Measurements from ENCODE around the gene SIGLECL1.
"Not testable (repeated sequence)": the region's sequence is repeated elsewhere in the genome, so short reads cannot be mapped to it uniquely, and the experiment has no call there.

Gene SIGLECL1

GRCh38 chr19:51250786-51251467, at the start of gene SIGLECL1:
Gene SIGLECL1, plus strand, starts transcription at chr19:51251080. Its CDS starts 12,993 bp downstream, at chr19:51264073.
- DNase-seq (ENCODE audit: low spot score): no peak

GRCh38 chr19:51201712-51202111, 49.2 kb upstream of the SIGLECL1 start:
- no peak for DNase-seq (ENCODE audit: low spot score)

GRCh38 chr19:51203916-51204315, 47.0 kb upstream of the SIGLECL1 start:
- DNase-seq (ENCODE audit: low spot score): no peak

GRCh38 chr19:51204321-51204720, 46.6 kb upstream of the SIGLECL1 start:
- DNase-seq (ENCODE audit: low spot score): no peak

GRCh38 chr19:51207747-51208146, 43.1 kb upstream of the SIGLECL1 start:
- no peak for DNase-seq (ENCODE audit: low spot score)

GRCh38 chr19:51210191-51210784, 40.6 kb upstream of the SIGLECL1 start:
- DNase-seq (ENCODE audit: low spot score): no peak

- DNase-seq (ENCODE audit: low spot score): not testable (repeated sequence)
Measured at GRCh38 chr19:51210874-51211361, 40.0 kb upstream of the SIGLECL1 start.

GRCh38 chr19:51211833-51212232, 39.0 kb upstream of the SIGLECL1 start:
- DNase-seq (ENCODE audit: low spot score): no peak

GRCh38 chr19:51219307-51219706, 31.6 kb upstream of the SIGLECL1 start:
- DNase-seq (ENCODE audit: low spot score): no peak

- DNase-seq (ENCODE audit: low spot score): no peak
Measured at GRCh38 chr19:51219971-51220370, 30.9 kb upstream of the SIGLECL1 start.

- no peak for DNase-seq (ENCODE audit: low spot score)
Measured at GRCh38 chr19:51220996-51221395, 29.9 kb upstream of the SIGLECL1 start.

- no peak for DNase-seq (ENCODE audit: low spot score)
Measured at GRCh38 chr19:51224163-51224641, 26.7 kb upstream of the SIGLECL1 start.

GRCh38 chr19:51224898-51225393, 25.9 kb upstream of the SIGLECL1 start, which contains the start of gene CD33:
Gene CD33, plus strand, starts transcription at chr19:51225080. Its CDS starts 39 bp downstream, at chr19:51225119.
- not testable (repeated sequence) for DNase-seq (ENCODE audit: low spot score)

- DNase-seq (ENCODE audit: low spot score): no peak
Measured at GRCh38 chr19:51226067-51226466, 24.8 kb upstream of the SIGLECL1 start.

- no peak for DNase-seq (ENCODE audit: low spot score)
Measured at GRCh38 chr19:51227326-51227725, 23.6 kb upstream of the SIGLECL1 start.

GRCh38 chr19:51227966-51228365, 22.9 kb upstream of the SIGLECL1 start:
- DNase-seq (ENCODE audit: low spot score): no peak

GRCh38 chr19:51240866-51241265, 10.0 kb upstream of the SIGLECL1 start:
- no peak for DNase-seq (ENCODE audit: low spot score)

GRCh38 chr19:51242881-51243630, 7.8 kb upstream of the SIGLECL1 start:
- no peak for DNase-seq (ENCODE audit: low spot score)

GRCh38 chr19:51246164-51246552, 4.7 kb upstream of the SIGLECL1 start:
- DNase-seq (ENCODE audit: low spot score): no peak

- DNase-seq (ENCODE audit: low spot score): no peak
Measured at GRCh38 chr19:51247972-51248590, 2.8 kb upstream of the SIGLECL1 start.

- DNase-seq (ENCODE audit: low spot score): no peak
Measured at GRCh38 chr19:51251468-51251820, 564 bp downstream of the SIGLECL1 start.
